Activated CD4-positive, alpha-beta T cell treated with anti-CD3 and anti-CD28 coated beads, Interleukin-2, Interleukin-6, amounts not matched to agents 100 ng/mL and 50 ng/mL, durations not matched to agents 16 hours and 8 hours (primary cell): Measurements from ENCODE around the gene TYMS.
A peak's percentile ranks its signal among the peaks of the same experiment; 100 is the strongest.

Source experiments
- DNase-seq: peaks from one replicate; pipeline ENCODE4 v3.0.0-alpha.2; 2020

The TYMS gene

GRCh38 chr18:715626-716025, 58.2 kb downstream of the TYMS start:
- DNase-seq = peak; percentile 64

DNA sequence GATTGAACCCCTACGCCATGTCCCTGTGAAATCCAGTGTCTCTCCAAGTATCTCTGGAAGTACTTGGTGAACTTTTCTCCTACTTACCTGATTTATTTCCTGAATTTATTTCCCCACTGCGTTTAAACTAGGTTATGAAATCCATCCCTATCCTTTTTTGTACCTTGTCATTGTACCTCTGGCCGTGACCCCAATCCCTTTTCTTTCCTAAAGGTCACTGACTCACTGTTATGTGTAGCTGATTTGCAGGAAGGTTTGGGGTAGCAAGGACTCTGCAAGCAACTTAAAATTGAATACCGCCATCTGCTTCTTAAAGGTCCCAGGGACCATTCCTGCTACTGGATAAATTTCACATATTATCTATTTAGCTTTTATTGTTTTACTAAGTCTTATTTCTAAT, 59.5 kb downstream of the TYMS start:
- DNase-seq = no peak
